Activated T-helper 17 cell treated with anti-CD3 and anti-CD28 coated beads, Interleukin-2, amount 50 U/mL, for 72 hours (primary cell): Measurements from ENCODE around the gene TGFBR3L. TPM values are rescaled to one million over a fixed set of nuclear protein-coding genes. Genes with fewer than 3 reads are reported as not detected.

Experiments used
- ATAC-seq: fragments of 150-1000 bp; cut with Tn5 transposase; replicated peaks from 2 replicates; pipeline ENCODE4 v1.10.0; 2021; ENCODE audit warnings: mild to moderate bottlenecking, moderate library complexity
- H3K27ac Mint-ChIP-seq: one replicate; pipeline ENCODE4 v1.8.0; 2022; ENCODE audit warnings: mixed read lengths
- H3K27me3 Mint-ChIP-seq: one replicate; pipeline ENCODE4 v1.8.0; 2022; ENCODE audit warnings: mixed read lengths
- H3K36me3 Mint-ChIP-seq: one replicate; pipeline ENCODE4 v1.8.0; 2022; ENCODE audit warnings: low read depth, mild to moderate bottlenecking, mixed read lengths
- H3K4me1 Mint-ChIP-seq: one replicate; pipeline ENCODE4 v1.8.0; 2022; ENCODE audit warnings: mixed read lengths
- H3K4me3 Mint-ChIP-seq: one replicate; pipeline ENCODE4 v1.8.0; 2022; ENCODE audit warnings: mild to moderate bottlenecking, mixed read lengths
- H3K9me3 Mint-ChIP-seq: one replicate; pipeline ENCODE4 v1.8.0; 2022; ENCODE audit warnings: mixed read lengths
- total RNA-seq, 2 donors: library from RNA; stranded (reverse); gene quantifications; one replicate each; pipeline ENCODE4 v1.2.3, GENCODE V29; 2022

Gene TGFBR3L
- total RNA-seq, 2 donors from 2014 or later: 3.7 to 7.6 TPM

- Mint-ChIP-seq H3K9me3 (no peaks in the 10 kb centered on the region), H3K27ac (no peak overlapping the region), H3K4me3 (peak overlapping the region; percentile 53), H3K27me3 (peaks cover 14% of the 10 kb centered on the region), H3K36me3 (no peaks in the 10 kb centered on the region), H3K4me1 (peaks cover 10% of the 10 kb centered on the region)
- ATAC-seq: no peak
Observed at GRCh38 chr19:7873304-7874075, 41.1 kb upstream of the TGFBR3L start.

GRCh38 chr19:7874076-7874896 is 40.3 kb upstream of the TGFBR3L start, which contains the start of gene PRR36:
Gene PRR36, minus strand, starts transcription at chr19:7874390. Its CDS starts 701 bp downstream, at chr19:7873689.
- Mint-ChIP-seq H3K27ac (no peak within 1 kb of the TSS), H3K36me3 (no peaks in the 10 kb centered on the region), H3K27me3 (peaks cover 14% of the 10 kb centered on the region), H3K4me1 (peaks cover 10% of the 10 kb centered on the region), H3K4me3 (peak within 1 kb of the TSS; percentile 53), H3K9me3 (no peaks in the 10 kb centered on the region)
- no peak for ATAC-seq

- no peaks in the 10 kb centered on the region for H3K9me3 Mint-ChIP-seq
- peak overlapping the region; percentile 43 for H3K4me3 Mint-ChIP-seq
- no peaks in the 10 kb centered on the region for H3K36me3 Mint-ChIP-seq
- peaks cover 14% of the 10 kb centered on the region for H3K27me3 Mint-ChIP-seq
- no peak overlapping the region for H3K27ac Mint-ChIP-seq
- H3K4me1 Mint-ChIP-seq: peaks cover 10% of the 10 kb centered on the region
- ATAC-seq: no peak
Observed at GRCh38 chr19:7874897-7875273, 39.7 kb upstream of the TGFBR3L start.

GRCh38 chr19:7877249-7877836 is 37.3 kb upstream of the TGFBR3L start:
- no peaks in the 10 kb centered on the region for H3K9me3 Mint-ChIP-seq
- no peaks in the 10 kb centered on the region for H3K27me3 Mint-ChIP-seq

GRCh38 chr19:7879111-7879807 is 35.4 kb upstream of the TGFBR3L start:
- Mint-ChIP-seq H3K27me3 (no peaks in the 10 kb centered on the region), H3K9me3 (no peaks in the 10 kb centered on the region), H3K36me3 (no peaks in the 10 kb centered on the region), H3K4me3 (no peak overlapping the region), H3K27ac (no peak overlapping the region), H3K4me1 (no peaks in the 10 kb centered on the region)
- peak; percentile 12 for ATAC-seq

More at GRCh38 chr19:7877249-7877836, 37.3 kb upstream of the TGFBR3L start:
- ATAC-seq: no peak
- Mint-ChIP-seq H3K36me3 (no peaks in the 10 kb centered on the region), H3K4me3 (no peak overlapping the region), H3K27ac (no peak overlapping the region), H3K4me1 (no peaks in the 10 kb centered on the region)

- Mint-ChIP-seq H3K4me1 (no peaks in the 10 kb centered on the region), H3K36me3 (no peaks in the 10 kb centered on the region), H3K27me3 (no peaks in the 10 kb centered on the region), H3K27ac (no peak overlapping the region), H3K4me3 (no peak overlapping the region), H3K9me3 (no peaks in the 10 kb centered on the region)
- ATAC-seq: peak; percentile 18
Observed at GRCh38 chr19:7879836-7880235, 34.8 kb upstream of the TGFBR3L start.

GRCh38 chr19:7881910-7882309 is 32.7 kb upstream of the TGFBR3L start:
- H3K27me3 Mint-ChIP-seq: no peaks in the 10 kb centered on the region
- no peaks in the 10 kb centered on the region for H3K4me1 Mint-ChIP-seq

GRCh38 chr19:7883105-7883504 is 31.5 kb upstream of the TGFBR3L start:
- ATAC-seq: no peak
- Mint-ChIP-seq H3K27ac (no peak overlapping the region), H3K4me3 (no peak overlapping the region), H3K4me1 (no peaks in the 10 kb centered on the region), H3K27me3 (no peaks in the 10 kb centered on the region), H3K36me3 (no peaks in the 10 kb centered on the region), H3K9me3 (no peaks in the 10 kb centered on the region)

More at GRCh38 chr19:7881910-7882309, 32.7 kb upstream of the TGFBR3L start:
- Mint-ChIP-seq H3K9me3 (no peaks in the 10 kb centered on the region), H3K4me3 (no peak overlapping the region), H3K36me3 (no peaks in the 10 kb centered on the region), H3K27ac (no peak overlapping the region)
- ATAC-seq: no peak

GRCh38 chr19:7883796-7884570 is 30.6 kb upstream of the TGFBR3L start:
- Mint-ChIP-seq H3K27ac (no peak overlapping the region), H3K9me3 (no peaks in the 10 kb centered on the region), H3K27me3 (no peaks in the 10 kb centered on the region), H3K4me1 (no peaks in the 10 kb centered on the region), H3K4me3 (no peak overlapping the region), H3K36me3 (no peaks in the 10 kb centered on the region)
- no peak for ATAC-seq

GRCh38 chr19:7885818-7886217 is 28.8 kb upstream of the TGFBR3L start:
- no peaks in the 10 kb centered on the region for H3K4me1 Mint-ChIP-seq
- no peaks in the 10 kb centered on the region for H3K9me3 Mint-ChIP-seq
- no peak overlapping the region for H3K4me3 Mint-ChIP-seq
- no peaks in the 10 kb centered on the region for H3K36me3 Mint-ChIP-seq
- no peaks in the 10 kb centered on the region for H3K27me3 Mint-ChIP-seq
- H3K27ac Mint-ChIP-seq: no peak overlapping the region
- no peak for ATAC-seq

- H3K36me3 Mint-ChIP-seq: no peaks in the 10 kb centered on the region
- H3K27ac Mint-ChIP-seq: no peak overlapping the region
- H3K9me3 Mint-ChIP-seq: no peaks in the 10 kb centered on the region
- H3K4me1 Mint-ChIP-seq: no peaks in the 10 kb centered on the region
- H3K27me3 Mint-ChIP-seq: no peaks in the 10 kb centered on the region
- no peak for ATAC-seq
- no peak overlapping the region for H3K4me3 Mint-ChIP-seq
Observed at GRCh38 chr19:7887408-7888144, 27.1 kb upstream of the TGFBR3L start.

GRCh38 chr19:7888145-7888825 is 26.3 kb upstream of the TGFBR3L start, which contains the start of gene LRRC8E:
Gene LRRC8E, plus strand, starts transcription at chr19:7888510. Its CDS starts 7,094 bp downstream, at chr19:7895604.
- Mint-ChIP-seq H3K36me3 (no peaks in the 10 kb centered on the region), H3K4me1 (no peaks in the 10 kb centered on the region), H3K27ac (no peak within 1 kb of the TSS), H3K9me3 (no peaks in the 10 kb centered on the region), H3K27me3 (no peaks in the 10 kb centered on the region), H3K4me3 (no peak within 1 kb of the TSS)
- peak; percentile 81 for ATAC-seq

GRCh38 chr19:7888826-7889217 is 25.8 kb upstream of the TGFBR3L start:
- Mint-ChIP-seq H3K27me3 (no peaks in the 10 kb centered on the region), H3K4me3 (no peak overlapping the region), H3K36me3 (no peaks in the 10 kb centered on the region), H3K9me3 (no peaks in the 10 kb centered on the region), H3K4me1 (no peaks in the 10 kb centered on the region), H3K27ac (no peak overlapping the region)
- no peak for ATAC-seq
